ENCODE measurements around the gene CPA2. TPM values are rescaled to one million over a fixed set of nuclear protein-coding genes. Genes with fewer than 3 reads are reported as not detected.

Gene CPA2
- total and polyA plus RNA-seq, 2 experiments from 2014 or later: 0.39 to 0.71 TPM

DNA sequence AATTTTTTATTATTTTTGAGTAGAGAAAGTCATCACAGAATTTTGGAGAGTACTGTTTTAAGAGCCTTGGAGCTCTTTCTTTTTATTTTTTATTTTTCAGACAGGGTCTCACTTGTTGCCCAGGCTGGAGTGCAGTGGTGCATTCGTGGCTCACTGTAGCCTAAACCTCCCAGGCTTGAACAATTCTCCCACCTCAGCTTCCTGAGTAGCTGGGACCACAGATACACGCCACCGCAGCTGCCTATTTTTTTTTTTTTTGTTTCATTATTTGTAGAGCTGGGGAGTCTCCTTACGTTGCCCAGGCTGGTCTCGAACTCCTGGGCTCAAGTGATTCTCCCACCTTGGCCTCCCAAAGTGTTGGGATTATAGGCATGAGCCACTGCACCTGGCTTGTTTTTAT lies 36.9 kb downstream of the CPA2 start:
- no peak for DNase-seq (ENCODE audit: low read depth in 1 of 2, low spot score in 1 of 2)
- Histone ChIP-seq H3K27ac (no peak overlapping the region), H3K4me3 (no peak overlapping the region), H3K9me3 (ENCODE audit: low read depth) (no peaks in the 10 kb centered on the region), H3K27me3 (no peaks in the 10 kb centered on the region), H3K36me3 (no peaks in the 10 kb centered on the region), H3K4me1 (ENCODE audit: low read depth) (no peaks in the 10 kb centered on the region)
- TF ChIP-seq, protein P1, sequence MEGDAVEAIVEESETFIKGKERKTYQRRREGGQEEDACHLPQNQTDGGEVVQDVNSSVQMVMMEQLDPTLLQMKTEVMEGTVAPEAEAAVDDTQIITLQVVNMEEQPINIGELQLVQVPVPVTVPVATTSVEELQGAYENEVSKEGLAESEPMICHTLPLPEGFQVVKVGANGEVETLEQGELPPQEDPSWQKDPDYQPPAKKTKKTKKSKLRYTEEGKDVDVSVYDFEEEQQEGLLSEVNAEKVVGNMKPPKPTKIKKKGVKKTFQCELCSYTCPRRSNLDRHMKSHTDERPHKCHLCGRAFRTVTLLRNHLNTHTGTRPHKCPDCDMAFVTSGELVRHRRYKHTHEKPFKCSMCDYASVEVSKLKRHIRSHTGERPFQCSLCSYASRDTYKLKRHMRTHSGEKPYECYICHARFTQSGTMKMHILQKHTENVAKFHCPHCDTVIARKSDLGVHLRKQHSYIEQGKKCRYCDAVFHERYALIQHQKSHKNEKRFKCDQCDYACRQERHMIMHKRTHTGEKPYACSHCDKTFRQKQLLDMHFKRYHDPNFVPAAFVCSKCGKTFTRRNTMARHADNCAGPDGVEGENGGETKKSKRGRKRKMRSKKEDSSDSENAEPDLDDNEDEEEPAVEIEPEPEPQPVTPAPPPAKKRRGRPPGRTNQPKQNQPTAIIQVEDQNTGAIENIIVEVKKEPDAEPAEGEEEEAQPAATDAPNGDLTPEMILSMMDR (IDR thresholded peaks at IDR 0.05; ENCODE audit: low read depth, low read length): no peak

DNA sequence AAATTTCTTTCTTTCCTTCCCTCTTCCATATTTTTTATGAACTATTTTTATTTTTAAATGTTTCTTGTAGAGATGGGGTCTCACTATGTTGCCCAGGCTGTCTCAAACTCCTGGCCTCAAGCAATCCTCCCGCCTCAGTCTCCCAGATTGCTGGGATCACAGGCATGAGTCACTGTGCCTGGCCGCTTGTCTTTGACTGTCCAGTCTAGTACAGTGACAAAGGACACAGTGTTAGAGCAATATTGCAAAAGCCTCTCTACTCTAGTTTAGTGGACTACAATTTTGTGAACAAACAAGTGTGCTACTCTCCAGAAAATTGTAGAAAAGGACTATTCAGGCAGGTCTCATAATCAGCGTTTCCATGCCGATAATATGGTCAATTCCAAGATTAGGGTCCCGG lies 37.3 kb downstream of the CPA2 start:
- TF ChIP-seq, protein P1 (IDR thresholded peaks at IDR 0.05; ENCODE audit: low read depth, low read length): no peak
- Histone ChIP-seq H3K4me1 (ENCODE audit: low read depth) (no peaks in the 10 kb centered on the region), H3K9me3 (ENCODE audit: low read depth) (no peaks in the 10 kb centered on the region), H3K36me3 (no peaks in the 10 kb centered on the region), H3K27me3 (no peaks in the 10 kb centered on the region), H3K27ac (no peak overlapping the region), H3K4me3 (no peak overlapping the region)
- DNase-seq (ENCODE audit: low read depth in 1 of 2, low spot score in 1 of 2): no peak

DNA sequence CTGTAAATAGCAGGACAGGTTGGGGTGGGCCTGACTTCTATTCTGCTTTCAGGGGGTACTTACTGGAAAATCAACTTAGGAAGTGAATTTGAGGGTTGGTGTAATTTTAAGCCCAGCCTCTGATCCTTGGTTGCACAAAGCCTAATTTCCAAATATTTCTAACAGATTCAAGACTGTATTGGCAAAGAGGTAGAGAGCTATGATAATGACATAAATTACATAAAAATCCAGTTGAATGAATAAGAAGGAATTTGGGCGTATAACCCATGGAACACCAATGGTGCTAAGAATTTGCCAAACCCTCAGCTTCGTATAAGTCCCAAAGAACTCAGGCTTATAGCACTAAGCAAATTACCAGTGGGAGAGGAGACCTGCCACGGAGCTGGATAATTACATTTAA lies 38.2 kb downstream of the CPA2 start:
- no peak for DNase-seq (ENCODE audit: low read depth in 1 of 2, low spot score in 1 of 2)
- TF ChIP-seq, protein P1 (IDR thresholded peaks at IDR 0.05; ENCODE audit: low read depth, low read length): no peak
- Histone ChIP-seq H3K36me3 (no peaks in the 10 kb centered on the region), H3K9me3 (ENCODE audit: low read depth) (no peaks in the 10 kb centered on the region), H3K4me1 (ENCODE audit: low read depth) (no peaks in the 10 kb centered on the region), H3K27me3 (no peaks in the 10 kb centered on the region), H3K4me3 (no peak overlapping the region), H3K27ac (no peak overlapping the region)

DNA sequence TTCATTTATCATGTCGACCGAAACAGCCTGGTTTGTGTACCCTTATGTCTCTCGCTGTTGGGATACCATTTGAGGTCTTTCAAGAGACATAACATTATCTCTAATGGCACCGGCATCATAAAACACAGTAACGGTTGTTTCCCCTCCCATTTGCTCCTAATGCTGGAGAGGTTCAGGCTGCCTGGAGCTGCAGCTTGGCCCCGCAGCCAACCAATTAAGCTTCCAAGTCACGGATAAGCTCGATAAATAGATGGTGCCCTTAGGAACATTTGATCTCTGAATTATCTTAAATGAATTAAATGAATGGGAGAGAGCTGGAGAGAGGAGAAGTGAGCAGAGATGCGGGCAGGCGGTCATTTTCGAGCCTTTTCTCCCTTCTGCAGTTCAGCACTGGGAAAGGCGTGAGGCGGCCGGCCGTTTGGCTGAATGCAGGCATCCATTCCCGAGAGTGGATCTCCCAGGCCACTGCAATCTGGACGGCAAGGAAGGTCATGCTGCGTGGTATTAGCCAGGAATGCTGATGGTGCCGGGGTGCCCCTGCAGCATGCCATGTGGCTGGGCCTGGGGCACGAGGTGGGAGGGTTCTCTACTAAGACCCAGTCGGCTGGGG lies 38.9 kb downstream of the CPA2 start:
- H3K27ac ChIP-seq: no peak overlapping the region
- TF ChIP-seq, protein P1 (IDR thresholded peaks at IDR 0.05; ENCODE audit: low read depth, low read length): no peak
- H3K4me1 ChIP-seq (ENCODE audit: low read depth): no peaks in the 10 kb centered on the region
- no peaks in the 10 kb centered on the region for H3K27me3 ChIP-seq
- no peak for DNase-seq (ENCODE audit: low read depth in 1 of 2, low spot score in 1 of 2)
- no peaks in the 10 kb centered on the region for H3K36me3 ChIP-seq
- H3K4me3 ChIP-seq: no peak overlapping the region
- H3K9me3 ChIP-seq (ENCODE audit: low read depth): no peaks in the 10 kb centered on the region

DNA sequence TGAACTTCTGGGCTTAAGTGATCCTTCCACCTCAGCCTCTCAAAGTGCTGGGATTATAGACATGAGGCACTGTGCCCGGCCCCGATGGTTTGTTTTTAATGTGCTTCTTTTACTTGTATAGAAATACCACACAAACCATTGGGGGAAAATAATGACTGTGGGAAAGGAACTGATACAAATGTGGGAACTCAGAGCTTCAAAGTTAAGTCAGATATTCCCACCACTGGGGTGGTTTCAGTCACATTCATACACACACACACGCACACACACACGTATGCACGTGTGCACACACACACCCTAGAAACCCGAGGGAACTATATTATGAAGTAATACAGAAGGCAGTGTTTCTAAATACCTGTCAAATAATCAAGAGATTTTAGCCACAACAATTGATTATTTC lies 43.3 kb downstream of the CPA2 start:
- TF ChIP-seq, protein P1 (IDR thresholded peaks at IDR 0.05; ENCODE audit: low read depth, low read length): no peak
- no peaks in the 10 kb centered on the region for H3K9me3 ChIP-seq (ENCODE audit: low read depth)
- no peaks in the 10 kb centered on the region for H3K4me1 ChIP-seq (ENCODE audit: low read depth)
- no peak for DNase-seq (ENCODE audit: low read depth in 1 of 2, low spot score in 1 of 2)
- H3K4me3 ChIP-seq: no peak overlapping the region
- no peaks in the 10 kb centered on the region for H3K36me3 ChIP-seq
- H3K27me3 ChIP-seq: no peaks in the 10 kb centered on the region
- no peak overlapping the region for H3K27ac ChIP-seq

Data from cardiac muscle cell (in vitro differentiated cells and primary cell).